IMR-90 (cell line): Measurements from ENCODE around the gene KDM3B. TPM values are rescaled to one million over a fixed set of nuclear protein-coding genes. Genes with fewer than 3 reads are reported as not detected.

Source experiments
- ATAC-seq: fragments of 200-7000 bp; cut with Tn5 transposase; 2 replicates; pipeline ENCODE4 v1.9.1; 2020; ENCODE audit warnings: low read depth, mild to moderate bottlenecking, moderate library complexity
- BruUV-seq: library from RNA; stranded (reverse); fragments of 400-500 nt; replicated peaks from 2 replicates; lab custom pipeline; 2021; lab: Mats Ljungman, UMichigan
- CTCF ChIA-PET: fragments of 300-600 bp; formaldehyde crosslinking; extraction: SDS; loops from one replicate; lab custom pipeline; 2021; ENCODE audit warnings: antibody characterized with exemption; lab: Yijun Ruan, JAX
- POLR2A ChIA-PET: fragments of 300-600 bp; sonication (Branson Sonifier 250); formaldehyde crosslinking; loops from one replicate; lab custom pipeline; 2022; ENCODE audit warnings: antibody characterized with exemption; ENCODE audit not compliant: unreplicated experiment; lab: Charles Lee
- DNase-seq: peaks from one replicate; pipeline ENCODE4 v3.0.0; 2013
- H2AFZ ChIP-seq: replicated peaks from 2 replicates; pipeline ENCODE3; 2013; ENCODE audit warnings: low read length, mild to moderate bottlenecking; ENCODE audit not compliant: poor library complexity
- H2AK5ac ChIP-seq: 2 replicates; pipeline ENCODE4 v1.6.1; 2013; ENCODE audit warnings: low read depth, low read length, inconsistent platforms
- H2AK9ac ChIP-seq: replicated peaks from 2 replicates; pipeline ENCODE3; 2013; ENCODE audit warnings: mild to moderate bottlenecking, low read depth, low read length, moderate library complexity; ENCODE audit not compliant: poor library complexity
- H2BK120ac ChIP-seq: 2 replicates; pipeline ENCODE4 v1.6.1; 2013; ENCODE audit warnings: low read depth, low read length, inconsistent platforms
- H2BK15ac ChIP-seq: 3 replicates; pipeline ENCODE4 v1.6.1; 2013; ENCODE audit warnings: low read depth, low read length, inconsistent platforms
- H2BK20ac ChIP-seq: 2 replicates; pipeline ENCODE4 v1.6.1; 2013; ENCODE audit warnings: low read depth, mild to moderate bottlenecking, inconsistent platforms, low read length, moderate library complexity
- H2BK5ac ChIP-seq: 2 replicates; pipeline ENCODE4 v1.6.1; 2013; ENCODE audit warnings: mild to moderate bottlenecking, low read depth, low read length, inconsistent platforms; ENCODE audit not compliant: poor library complexity, severe bottlenecking
- H3K14ac ChIP-seq: replicated peaks from 2 replicates; pipeline ENCODE4 v1.6.1; 2013; ENCODE audit warnings: low read depth, low read length, inconsistent platforms
- H3K18ac ChIP-seq: 2 replicates; pipeline ENCODE4 v1.6.1; 2013; ENCODE audit warnings: low read depth, low read length, control low read depth
- H3K23ac ChIP-seq: 2 replicates; pipeline ENCODE4 v1.6.1; 2013; ENCODE audit warnings: low read depth, low read length, inconsistent platforms
- H3K27ac ChIP-seq: 2 replicates; pipeline ENCODE4 v1.5.1; 2013; ENCODE audit warnings: mild to moderate bottlenecking, control low read depth, low read length; ENCODE audit not compliant: insufficient read depth
- H3K27me3 ChIP-seq: 2 replicates; pipeline ENCODE4 v1.6.1; 2013; ENCODE audit warnings: low read length; ENCODE audit not compliant: control insufficient read depth, insufficient read depth
- H3K36me3 ChIP-seq: 2 replicates; pipeline ENCODE4 v1.6.1; 2013; ENCODE audit warnings: low read length, mixed read lengths; ENCODE audit not compliant: control insufficient read depth, insufficient read depth
- H3K4ac ChIP-seq: 2 replicates; pipeline ENCODE4 v1.6.1; 2013; ENCODE audit warnings: low read depth, low read length, inconsistent platforms
- H3K4me1 ChIP-seq: 2 replicates; pipeline ENCODE4 v1.6.1; 2013; ENCODE audit warnings: low read length, mixed read lengths; ENCODE audit not compliant: control insufficient read depth, insufficient read depth
- H3K4me2 ChIP-seq: 2 replicates; pipeline ENCODE4 v1.6.1; 2013; ENCODE audit warnings: low read depth, mild to moderate bottlenecking, control low read depth, low read length, moderate library complexity
- H3K4me3 ChIP-seq: 2 replicates; pipeline ENCODE4 v1.5.1; 2013; ENCODE audit warnings: low read depth, mild to moderate bottlenecking, control low read depth, low read length, moderate library complexity; ENCODE audit not compliant: insufficient read depth
- H3K56ac ChIP-seq: 2 replicates; pipeline ENCODE4 v1.6.1; 2013; ENCODE audit warnings: low read length, inconsistent platforms; ENCODE audit not compliant: insufficient read depth; ENCODE audit errors: extremely low read depth
- H3K79me1 ChIP-seq, 2 experiments: 2 replicates each; pipeline ENCODE4 v1.6.1; 2013; ENCODE audit warnings: low read length in 2 of 2, inconsistent platforms in 1 of 2, low read depth in 1 of 2
- H3K9ac ChIP-seq: 2 replicates; pipeline ENCODE4 v1.6.1; 2013; ENCODE audit warnings: low read depth, low read length, control low read depth
- H3K9me1 ChIP-seq: 2 replicates; pipeline ENCODE4 v1.6.1; 2013; ENCODE audit warnings: low read length, inconsistent platforms; ENCODE audit not compliant: insufficient read depth
- H3K9me3 ChIP-seq: 2 replicates; pipeline ENCODE4 v1.6.1; 2013; ENCODE audit warnings: low read length; ENCODE audit not compliant: control insufficient read depth, insufficient read depth
- H4K20me1 ChIP-seq: 2 replicates; pipeline ENCODE4 v1.6.1; 2013; ENCODE audit warnings: low read length, inconsistent platforms; ENCODE audit not compliant: insufficient read depth
- H4K5ac ChIP-seq: 2 replicates; pipeline ENCODE4 v1.6.1; 2013; ENCODE audit warnings: mild to moderate bottlenecking, low read depth, low read length, control low read depth
- H4K8ac ChIP-seq, 2 experiments: 2 replicates each; pipeline ENCODE4 v1.6.1; 2013; ENCODE audit warnings: low read depth in 2 of 2, low read length in 2 of 2, control low read depth in 1 of 2, inconsistent platforms in 1 of 2
- H4K91ac ChIP-seq: 2 replicates; pipeline ENCODE4 v1.6.1; 2013; ENCODE audit warnings: low read depth, low read length, inconsistent platforms; ENCODE audit not compliant: insufficient read depth
- BHLHE40 ChIP-seq: fragments of 150-350 bp; IDR thresholded peaks from 2 replicates; pipeline ENCODE4 v1.6.1; 2016; ENCODE audit warnings: mild to moderate bottlenecking, low read depth, low read length
- CEBPB ChIP-seq: IDR thresholded peaks from 2 replicates; pipeline ENCODE4 v1.6.1; 2012; ENCODE audit warnings: low read depth, low read length, improper control_type of control experiment
- CHD1 ChIP-seq: IDR thresholded peaks from 2 replicates; pipeline ENCODE4 v1.6.1; 2012; ENCODE audit warnings: low read depth, low read length, improper control_type of control experiment
- CTCF ChIP-seq: conservative IDR thresholded peaks from 2 replicates; pipeline ENCODE4 v1.5.1; 2012; ENCODE audit warnings: mild to moderate bottlenecking, low read depth, low read length, improper control_type of control experiment
- ELK1 ChIP-seq: fragments of 150-350 bp; IDR thresholded peaks from 2 replicates; pipeline ENCODE4 v1.6.1; 2016; ENCODE audit warnings: low read depth, mild to moderate bottlenecking, low read length, moderate library complexity, borderline replicate concordance
- FOS ChIP-seq: fragments of 150-350 bp; IDR thresholded peaks from 2 replicates; pipeline ENCODE4 v1.6.1; 2016; ENCODE audit warnings: low read depth, low read length
- MAFK ChIP-seq: IDR thresholded peaks from 2 replicates; pipeline ENCODE4 v1.6.1; 2012; ENCODE audit warnings: low read depth, low read length, improper control_type of control experiment
- MAZ ChIP-seq: IDR thresholded peaks from 2 replicates; pipeline ENCODE4 v1.6.1; 2012; ENCODE audit warnings: low read depth, mild to moderate bottlenecking, low read length, improper control_type of control experiment, moderate library complexity, borderline replicate concordance
- NFE2L2 ChIP-seq: fragments of 150-350 bp; IDR thresholded peaks from 2 replicates; pipeline ENCODE4 v1.6.1; 2016; ENCODE audit warnings: low read depth, mild to moderate bottlenecking, low read length
- POLR2A ChIP-seq: IDR thresholded peaks from 2 replicates; pipeline ENCODE4 v1.6.1; 2012; ENCODE audit warnings: mild to moderate bottlenecking, low read depth, low read length
- RAD21 ChIP-seq: IDR thresholded peaks from 2 replicates; pipeline ENCODE4 v1.6.1; 2012; ENCODE audit warnings: low read length, improper control_type of control experiment
- RCOR1 ChIP-seq: IDR thresholded peaks from 2 replicates; pipeline ENCODE4 v1.6.1; 2012; ENCODE audit warnings: mild to moderate bottlenecking, low read length, improper control_type of control experiment; ENCODE audit not compliant: insufficient replicate concordance
- RFX5 ChIP-seq: IDR thresholded peaks from 2 replicates; pipeline ENCODE4 v1.8.0; 2012; ENCODE audit warnings: low read depth, mild to moderate bottlenecking, low read length, moderate library complexity
- SMC3 ChIP-seq: fragments of 150-350 bp; IDR thresholded peaks from 2 replicates; pipeline ENCODE4 v1.6.1; 2016; ENCODE audit warnings: low read depth, mild to moderate bottlenecking, antibody characterized with exemption, low read length, moderate library complexity
- USF2 ChIP-seq: fragments of 150-350 bp; IDR thresholded peaks from 2 replicates; pipeline ENCODE4 v1.6.1; 2017; ENCODE audit warnings: mild to moderate bottlenecking, antibody characterized with exemption, low read length, low read depth
- WGBS, 2 experiments: methylation state at CpG; one replicate each; pipeline versions ENCODE4 v1.1.5 to v1.1.7; 2013; ENCODE audit warnings: missing lambda C conversion rate in 2 of 2; ENCODE audit not compliant: insufficient read length in 1 of 2; ENCODE audit errors: extremely low coverage in 2 of 2; 5-methylcytosine and 5-hydroxymethylcytosine counted together
- dilution Hi-C: fragments of 300-500 bp; cut with HindIII; formaldehyde crosslinking; loops from one replicate; pipeline ENCODE4 v1.14.3; 2018; ENCODE audit warnings: low sequenced_read_pairs; ENCODE audit not compliant: unreplicated experiment
- in situ Hi-C: fragments of 300-500 bp; cut with MboI; formaldehyde crosslinking; loops from 3 replicates; pipeline ENCODE4 v1.14.3; 2019; ENCODE audit warnings: low sequenced_read_pairs, inconsistent platforms, mixed read lengths
- intact Hi-C: fragments of 100-400 bp; cut with micrococcal nuclease; formaldehyde crosslinking; loops from 2 replicates; pipeline ENCODE4 v1.10.0; 2022
- polyA plus RNA-seq, 3 experiments: library from polyadenylated mRNA; depleted of rRNA; stranded (reverse); fragments of >200 nt; gene quantifications; 2 replicates each; pipeline ENCODE4 v1.2.3, GENCODE V29; 2012; ENCODE audit warnings: low replicate concordance in 1 of 3
- total RNA-seq: library from RNA; depleted of rRNA; stranded (reverse); fragments of >200 nt; gene quantifications from 2 replicates; pipeline ENCODE4 v1.2.3, GENCODE V29; 2012

KDM3B gene
- total and polyA plus RNA-seq, 2 of the 4 experiments (the other 2 are of a cell fraction), result 19.4 to 35.8 TPM

GRCh38 chr5:138463419-138464007, 111.0 kb downstream of the KDM3B start:
- H3K23ac ChIP-seq, result peak overlapping the region; percentile 96; the same call in 1 of the 2 replicates
- H4K20me1 ChIP-seq, result peaks cover 31% of the 10 kb centered on the region
- peaks cover 18% of the 10 kb centered on the region for H3K36me3 ChIP-seq
- peaks cover 12% of the 10 kb centered on the region; the same call in 1 of the 2 replicates for H3K4me1 ChIP-seq
- peak overlapping the region; percentile 46; the same call in 1 of the 3 replicates for H2BK15ac ChIP-seq
- ChIA-PET POLR2A (no interaction called here), CTCF (interaction anchor here (0.6 to 2.2 kb wide), 4 partner anchors 8 to 406 kb away, joined by 3 to 10 read pairs (median 3); no protein-coding TSS in a partner anchor)
- no peaks in the 10 kb centered on the region for H3K27me3 ChIP-seq
- H2BK120ac ChIP-seq, result peak overlapping the region; percentile 91
- ATAC-seq (no peak), DNase-seq (no peak)
- TSS peak; percentile 84 for BruUV-seq
- peaks cover 13 to 33% of the 10 kb centered on the region in 2 experiments for H3K79me1 ChIP-seq
- no peaks in the 10 kb centered on the region for H3K9me3 ChIP-seq
- peak overlapping the region; percentile 86 for H3K9ac ChIP-seq
- H3K27ac ChIP-seq, result peak overlapping the region; percentile 94
- in situ Hi-C loops, result no loop called here
- peak overlapping the region; percentile 98 for H2AK9ac ChIP-seq
- peaks cover 14% of the 10 kb centered on the region; the same call in 1 of the 2 replicates for H3K9me1 ChIP-seq
- peak overlapping the region; percentile 39; the same call in 1 of the 2 replicates for H2BK20ac ChIP-seq
- H4K91ac ChIP-seq, result peak overlapping the region; percentile 88
- WGBS, 2 experiments, result 40% methylated on average over 1 of the region's 21 CpGs; no CpG with 5 or more reads in 1 of the 2 experiments
- H3K4ac ChIP-seq, result peak overlapping the region; percentile 97
- peak overlapping the region; percentile 95 for H2BK5ac ChIP-seq
- H3K4me3 ChIP-seq, result peak overlapping the region; percentile 60
- peak overlapping the region; percentile 100 for H2AFZ ChIP-seq
- peak overlapping the region; percentile 86 to 95 for H4K8ac ChIP-seq
- peak overlapping the region; percentile 86 for H3K56ac ChIP-seq
- H3K14ac ChIP-seq, result peak overlapping the region; percentile 84
- dilution Hi-C loops, result no loop called here
- peak overlapping the region; percentile 64 for H3K18ac ChIP-seq
- peak overlapping the region; percentile 51 for H4K5ac ChIP-seq
- intact Hi-C loops, result loop anchor here (1.0 kb wide), 2 partner anchors 13 to 80 kb away; partner anchors contain the start of gene ETF1
- H3K4me2 ChIP-seq, result peak overlapping the region; percentile 56
- peak overlapping the region; percentile 96 for H2AK5ac ChIP-seq
- no peak for TF ChIP-seq RAD21
- no peak for TF ChIP-seq SMC3
- no peak for TF ChIP-seq RFX5
- TF ChIP-seq NFE2L2, result no peak
- TF ChIP-seq MAZ, result no peak
- TF ChIP-seq POLR2A, result no peak
- no peak for TF ChIP-seq CHD1
- TF ChIP-seq CTCF, result no peak
- TF ChIP-seq RCOR1, result no peak
- TF ChIP-seq BHLHE40, result no peak
- TF ChIP-seq CEBPB, result no peak
- no peak for TF ChIP-seq MAFK
- no peak for TF ChIP-seq USF2
- TF ChIP-seq FOS, result no peak
- no peak for TF ChIP-seq ELK1
